ENCODE results near the gene TBRG4. TPM values are rescaled to one million over a fixed set of nuclear protein-coding genes. Genes with fewer than 3 reads are reported as not detected.

Gene TBRG4
- total RNA-seq, 2 donors from 2014 or later: 46.4 to 76.3 TPM

GRCh38 chr7:45133877-45134276 is 22.4 kb upstream of the TBRG4 start:
- no peaks in the 10 kb centered on the region for H3K4me1 ChIP-seq (replicated peaks)
- H3K27me3 ChIP-seq (replicated peaks; ENCODE audit: insufficient read depth): no peaks in the 10 kb centered on the region
- no peak for DNase-seq (ENCODE audit: low spot score)
- H3K9me3 ChIP-seq: no peaks in the 10 kb centered on the region
- H3K36me3 ChIP-seq: no peaks in the 10 kb centered on the region
- WGBS: 86% methylated on average over 7 of the region's 7 CpGs
- no peak overlapping the region for H3K27ac ChIP-seq
- no peak for TF ChIP-seq POLR2A (IDR thresholded peaks at IDR 0.05)
- no peak for TF ChIP-seq POLR2AphosphoS5 (IDR thresholded peaks at IDR 0.05)
- TF ChIP-seq CTCF (IDR thresholded peaks at IDR 0.05): no peak
- no peak overlapping the region for H3K4me3 ChIP-seq
- intact Hi-C loops (cut with DNase I): no loop called here

GRCh38 chr7:45133352-45133751 is 21.9 kb upstream of the TBRG4 start:
- intact Hi-C loops (cut with DNase I): no loop called here
- 100% methylated on average over 4 of the region's 4 CpGs for WGBS
- no peak for TF ChIP-seq CTCF (IDR thresholded peaks at IDR 0.05)
- TF ChIP-seq POLR2AphosphoS5 (IDR thresholded peaks at IDR 0.05): no peak
- no peak for TF ChIP-seq POLR2A (IDR thresholded peaks at IDR 0.05)

GRCh38 chr7:45132708-45133320 is 21.3 kb upstream of the TBRG4 start:
- intact Hi-C loops (cut with DNase I): no loop called here
- no peak for DNase-seq (ENCODE audit: low spot score)
- no peak overlapping the region for H3K27ac ChIP-seq
- H3K4me3 ChIP-seq: no peak overlapping the region
- 82% methylated on average over 8 of the region's 8 CpGs for WGBS
- no peaks in the 10 kb centered on the region for H3K9me3 ChIP-seq
- H3K4me1 ChIP-seq (replicated peaks): no peaks in the 10 kb centered on the region
- TF ChIP-seq CTCF (IDR thresholded peaks at IDR 0.05): no peak
- H3K36me3 ChIP-seq: no peaks in the 10 kb centered on the region
- no peaks in the 10 kb centered on the region for H3K27me3 ChIP-seq (replicated peaks; ENCODE audit: insufficient read depth)

More at GRCh38 chr7:45133352-45133751, 21.9 kb upstream of the TBRG4 start:
- H3K36me3 ChIP-seq: no peaks in the 10 kb centered on the region
- H3K9me3 ChIP-seq: no peaks in the 10 kb centered on the region
- H3K4me3 ChIP-seq: no peak overlapping the region
- no peaks in the 10 kb centered on the region for H3K4me1 ChIP-seq (replicated peaks)
- no peak overlapping the region for H3K27ac ChIP-seq
- DNase-seq (ENCODE audit: low spot score): no peak
- H3K27me3 ChIP-seq (replicated peaks; ENCODE audit: insufficient read depth): no peaks in the 10 kb centered on the region

GRCh38 chr7:45131891-45132290 is 20.4 kb upstream of the TBRG4 start:
- no peak for DNase-seq (ENCODE audit: low spot score)
- no peak for TF ChIP-seq POLR2A (IDR thresholded peaks at IDR 0.05)
- no peak for TF ChIP-seq POLR2AphosphoS5 (IDR thresholded peaks at IDR 0.05)
- TF ChIP-seq CTCF (IDR thresholded peaks at IDR 0.05): no peak
- Histone ChIP-seq H3K4me3 (no peak overlapping the region), H3K36me3 (no peaks in the 10 kb centered on the region), H3K27ac (no peak overlapping the region), H3K27me3 (replicated peaks; ENCODE audit: insufficient read depth) (no peaks in the 10 kb centered on the region), H3K4me1 (replicated peaks) (no peaks in the 10 kb centered on the region), H3K9me3 (no peaks in the 10 kb centered on the region)
- intact Hi-C loops (cut with DNase I): no loop called here
- 56% methylated on average over 4 of the region's 4 CpGs for WGBS

GRCh38 chr7:45130910-45131309 is 19.4 kb upstream of the TBRG4 start:
- intact Hi-C loops (cut with DNase I): no loop called here
- no peaks in the 10 kb centered on the region for H3K4me1 ChIP-seq (replicated peaks)
- 53% methylated on average over 9 of the region's 9 CpGs for WGBS
- no peak for DNase-seq (ENCODE audit: low spot score)
- no peaks in the 10 kb centered on the region for H3K27me3 ChIP-seq (replicated peaks; ENCODE audit: insufficient read depth)
- H3K4me3 ChIP-seq: no peak overlapping the region
- TF ChIP-seq CTCF (IDR thresholded peaks at IDR 0.05) (no peak), POLR2AphosphoS5 (IDR thresholded peaks at IDR 0.05) (no peak), POLR2A (IDR thresholded peaks at IDR 0.05) (no peak)
- H3K36me3 ChIP-seq: no peaks in the 10 kb centered on the region
- no peak overlapping the region for H3K27ac ChIP-seq
- no peaks in the 10 kb centered on the region for H3K9me3 ChIP-seq
